Right lobe of liver (tissue), 6 donors: ENCODE results near the gene TNFAIP1. TPM values are rescaled to one million over a fixed set of nuclear protein-coding genes. Genes with fewer than 3 reads are reported as not detected.

Source experiments
- ATAC-seq, 4 donors: fragments of 200-7000 bp; cut with Tn5 transposase; one replicate each; pipeline ENCODE4 v1.9.1; 2020; ENCODE audit warnings: mild to moderate bottlenecking in 4 of 4, moderate library complexity in 4 of 4
- DNase-seq, 3 donors: peaks; one replicate each; pipeline ENCODE4 v3.0.0-alpha.2; 2020
- H3K27ac ChIP-seq, 3 donors: fragments of 200-600 bp; one replicate each; pipeline ENCODE4 v1.8.0; 2022
- H3K27me3 ChIP-seq, 2 donors: fragments of 200-600 bp; one replicate each; pipeline ENCODE4 v1.8.0; 2022
- H3K36me3 ChIP-seq, 4 donors: fragments of 200-600 bp; sonication (generic) in 1 of 4; one replicate each; pipeline versions ENCODE4 v1.5.1 to v1.8.0; 2017 to 2022; ENCODE audit warnings: control low read depth in 1 of 4
- H3K4me1 ChIP-seq, 4 donors: fragments of 200-600 bp; sonication (generic) in 1 of 4; one replicate each; pipeline versions ENCODE4 v1.5.1 to v1.8.0; 2017 to 2022; ENCODE audit warnings: control low read depth in 1 of 4
- H3K4me3 ChIP-seq, 3 donors: fragments of 200-600 bp; one replicate each; pipeline ENCODE4 v1.8.0; 2022
- H3K9me3 ChIP-seq, 4 donors: fragments of 200-600 bp; sonication (generic) in 1 of 4; one replicate each; pipeline versions ENCODE4 v1.5.1 to v1.8.0; 2017 to 2022; ENCODE audit warnings: control low read depth in 1 of 4
- POLR2A ChIP-seq: fragments of 450-650 bp; IDR thresholded peaks from one replicate; pipeline ENCODE4 v1.6.1; 2017; ENCODE audit warnings: antibody characterized with exemption, mild to moderate bottlenecking
- WGBS: methylation state at CpG from one replicate; pipeline ENCODE4 v1.1.6; 2018; ENCODE audit warnings: low coverage, low lambda C conversion rate; ENCODE audit not compliant: insufficient coverage; ENCODE audit errors: missing lambda C conversion rate; 5-methylcytosine and 5-hydroxymethylcytosine counted together
- intact Hi-C, 2 donors: fragments of 100-400 bp; cut with DNase I; formaldehyde crosslinking; loops; one replicate each; pipeline versions ENCODE4 v1.11.2 to v1.14.1; 2022
- total RNA-seq, 6 experiments: library from RNA; depleted of rRNA in 2 of 6; stranded (reverse); fragments of >200 nt in 2 of 6; fragmentation: NEBNext Ultra II Directional in 3 of 6; extraction: Animal tissue kit (Norgen Biotek cat#: 25700) in 3 of 6; gene quantifications; one replicate each; pipeline versions ENCODE4 v1.1.0 to v1.2.4, GENCODE V29; 2016 to 2023
- TF ChIP-seq, protein P1 (sequence below), 4 donors: fragments of 200-600 bp in 3 of 4; fragments of 450-650 bp in 1 of 4; IDR thresholded peaks; one replicate each; pipeline versions ENCODE4 v1.5.1 to v1.8.0; 2016 to 2022; ENCODE audit warnings: antibody characterized with exemption in 4 of 4, mild to moderate bottlenecking in 2 of 4
- donor health status: DM: no; HTN: yes; CAD: no.
- donor health status: DM: no; HTN: no; CAD: no.
- donor health status: DM: no; HTN: no; CAD: no.
- donor health status: DM: no; HTN: yes; CAD: no.
- donor health status: DM: no; HTN: yes; CAD: no.

Gene TNFAIP1
- total RNA-seq, 6 experiments from 2014 or later: 32.3 to 87.6 (median 38.2) TPM

DNA sequence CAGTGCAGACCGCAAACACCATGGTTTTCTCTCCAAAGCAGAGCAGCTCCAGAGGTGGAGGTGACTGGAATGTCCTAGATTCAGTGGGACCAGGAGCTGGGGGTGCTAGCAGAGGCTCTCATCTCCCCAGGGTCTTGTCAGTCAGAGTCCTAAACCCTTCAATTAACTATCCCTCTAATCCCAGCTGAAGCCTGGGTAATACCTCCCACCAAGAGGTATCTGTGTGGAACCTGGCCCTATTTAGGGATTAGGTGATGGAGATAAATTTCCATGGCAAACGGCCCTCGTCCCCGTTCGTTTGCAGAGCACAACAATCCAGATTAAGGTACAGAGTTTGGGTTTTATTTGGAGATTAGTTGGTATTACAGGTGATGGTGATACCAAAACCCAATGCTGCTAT lies 27.6 kb downstream of the TNFAIP1 start:
- Histone ChIP-seq H3K27me3 (no peaks in the 10 kb centered on the region), H3K27ac (no peak overlapping the region), H3K9me3 (no peaks in the 10 kb centered on the region), H3K4me1 (peaks cover 0 to 21% (median 3%) of the 10 kb centered on the region in 4 donors), H3K4me3 (no peak overlapping the region), H3K36me3 (peaks cover 0 to 49% (median 21%) of the 10 kb centered on the region in 4 donors)
- no peak for ATAC-seq
- TF ChIP-seq, protein P1, sequence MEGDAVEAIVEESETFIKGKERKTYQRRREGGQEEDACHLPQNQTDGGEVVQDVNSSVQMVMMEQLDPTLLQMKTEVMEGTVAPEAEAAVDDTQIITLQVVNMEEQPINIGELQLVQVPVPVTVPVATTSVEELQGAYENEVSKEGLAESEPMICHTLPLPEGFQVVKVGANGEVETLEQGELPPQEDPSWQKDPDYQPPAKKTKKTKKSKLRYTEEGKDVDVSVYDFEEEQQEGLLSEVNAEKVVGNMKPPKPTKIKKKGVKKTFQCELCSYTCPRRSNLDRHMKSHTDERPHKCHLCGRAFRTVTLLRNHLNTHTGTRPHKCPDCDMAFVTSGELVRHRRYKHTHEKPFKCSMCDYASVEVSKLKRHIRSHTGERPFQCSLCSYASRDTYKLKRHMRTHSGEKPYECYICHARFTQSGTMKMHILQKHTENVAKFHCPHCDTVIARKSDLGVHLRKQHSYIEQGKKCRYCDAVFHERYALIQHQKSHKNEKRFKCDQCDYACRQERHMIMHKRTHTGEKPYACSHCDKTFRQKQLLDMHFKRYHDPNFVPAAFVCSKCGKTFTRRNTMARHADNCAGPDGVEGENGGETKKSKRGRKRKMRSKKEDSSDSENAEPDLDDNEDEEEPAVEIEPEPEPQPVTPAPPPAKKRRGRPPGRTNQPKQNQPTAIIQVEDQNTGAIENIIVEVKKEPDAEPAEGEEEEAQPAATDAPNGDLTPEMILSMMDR (IDR thresholded peaks at IDR 0.05): no peak
- TF ChIP-seq POLR2A: no peak
- no peak for DNase-seq
- WGBS: no CpG with 5 or more reads among the region's 5 CpGs
- intact Hi-C loops: no loop called here

- peaks cover 0 to 16% (median 2%) of the 10 kb centered on the region in 4 donors for H3K4me1 ChIP-seq
- peak in 1 of 3 donors; percentile 23 for DNase-seq
- no peak overlapping the region for H3K4me3 ChIP-seq
- intact Hi-C loops: no loop called here
- H3K27ac ChIP-seq: no peak overlapping the region
- H3K36me3 ChIP-seq: peaks cover 0 to 55% (median 25%) of the 10 kb centered on the region in 4 donors
- no peak for ATAC-seq
- whole genome bisulfite sequencing: 52% methylated on average over 3 of the region's 8 CpGs
- H3K9me3 ChIP-seq: no peaks in the 10 kb centered on the region
- TF ChIP-seq, protein P1 (IDR thresholded peaks at IDR 0.05): no peak
- no peak for TF ChIP-seq POLR2A
- no peaks in the 10 kb centered on the region for H3K27me3 ChIP-seq
These were observed 28.5 kb downstream of the TNFAIP1 start for GRCh38 chr17:28363776-28364650.

GRCh38 chr17:28364665-28365363 lies 29.3 kb downstream of the TNFAIP1 start, which contains the start of gene SEBOX:
SEBOX (minus strand) TSS chr17:28365199; CDS start chr17:28365151, 48 bp downstream.
- H3K27ac ChIP-seq: peak within 1 kb of the TSS in 1 of 3 donors; percentile 43
- peak in 2 of 3 donors; percentile 66 to 84 for DNase-seq
- intact Hi-C loops: no loop called here

GRCh38 chr17:28365487-28365886 lies 29.9 kb downstream of the TNFAIP1 start:
- DNase-seq: no peak
- H3K27me3 ChIP-seq: no peaks in the 10 kb centered on the region
- intact Hi-C loops: no loop called here
- peak in 3 of 4 donors; percentile 1 to 2 (median 1) for ATAC-seq
- 14% methylated on average over 1 of the region's 3 CpGs for WGBS
- peaks cover 0 to 41% (median 21%) of the 10 kb centered on the region in 4 donors for H3K36me3 ChIP-seq
- no peak for TF ChIP-seq POLR2A
- TF ChIP-seq, protein P1 (IDR thresholded peaks at IDR 0.05): no peak
- peaks cover 0 to 16% (median 2%) of the 10 kb centered on the region in 4 donors for H3K4me1 ChIP-seq
- no peaks in the 10 kb centered on the region for H3K9me3 ChIP-seq
- no peak overlapping the region for H3K4me3 ChIP-seq
- peak overlapping the region in 1 of 3 donors; percentile 43 for H3K27ac ChIP-seq

More at GRCh38 chr17:28364665-28365363, 29.3 kb downstream of the TNFAIP1 start, which contains the start of gene SEBOX:
- Histone ChIP-seq H3K4me3 (no peak within 1 kb of the TSS), H3K27me3 (no peaks in the 10 kb centered on the region), H3K4me1 (peaks cover 0 to 16% (median 2%) of the 10 kb centered on the region in 4 donors), H3K36me3 (peaks cover 0 to 48% (median 26%) of the 10 kb centered on the region in 4 donors), H3K9me3 (no peaks in the 10 kb centered on the region)
- ATAC-seq: peak; percentile 34 to 57 (median 48)
- WGBS: 59% methylated on average over 4 of the region's 13 CpGs
- TF ChIP-seq POLR2A: no peak
- TF ChIP-seq, protein P1 (IDR thresholded peaks at IDR 0.05): no peak
